ENCODE data around the gene SIL1. TPM values are rescaled to one million over a fixed set of nuclear protein-coding genes. Genes with fewer than 3 reads are reported as not detected.

The SIL1 gene
- total RNA-seq, 1 experiment from 2014 or later, result 10.7 TPM

DNA sequence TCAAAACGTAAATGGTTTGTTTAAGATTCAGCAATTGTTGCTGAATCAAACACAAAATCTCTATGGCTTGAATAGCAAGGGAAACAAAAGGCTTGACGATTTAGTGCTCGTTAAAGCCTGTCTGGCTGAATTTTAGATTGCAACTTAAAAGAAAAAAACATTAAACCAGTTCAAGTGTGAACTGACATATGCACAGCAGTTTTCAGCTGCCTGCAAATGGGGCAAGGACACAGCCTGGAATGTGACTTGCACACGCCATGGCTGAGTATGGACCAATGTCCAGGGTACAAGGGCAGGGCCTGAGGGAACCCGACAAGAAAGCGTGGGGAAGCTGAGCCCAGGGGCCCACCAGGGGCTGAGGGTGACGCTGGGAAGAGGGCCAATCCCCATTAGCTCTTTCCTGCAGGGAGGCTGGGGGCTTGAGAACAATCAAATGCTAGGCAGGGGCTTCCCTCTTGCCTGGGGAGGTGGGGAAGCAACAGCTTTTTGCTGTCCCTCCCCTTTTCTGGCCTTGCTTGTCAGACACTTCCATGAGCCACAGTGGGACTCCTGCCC is 233.4 kb downstream of the SIL1 start:
- ATAC-seq (no peak), DNase-seq (ENCODE audit: low spot score) (no peak)
- H3K4me1 Mint-ChIP-seq, result peaks cover 39% of the 10 kb centered on the region
- H3K27me3 Mint-ChIP-seq (ENCODE audit: low read depth), result no peaks in the 10 kb centered on the region
- H3K36me3 Mint-ChIP-seq, result no peaks in the 10 kb centered on the region
- no peak overlapping the region for H3K4me3 Mint-ChIP-seq
- ChIA-PET CTCF (interaction anchor here (1.0 to 2.8 kb wide), 2 partner anchors 8 to 32 kb away, joined by 3 to 13 read pairs; no protein-coding TSS in a partner anchor), POLR2A (no interaction called here)
- no peak overlapping the region for H3K27ac Mint-ChIP-seq
- TF ChIP-seq JAZF1 (CRISPR knock-in tag; IDR thresholded peaks at IDR 0.05), result no peak
- no peak for TF ChIP-seq CBFB (CRISPR knock-in tag; IDR thresholded peaks at IDR 0.05; ENCODE audit: low read depth)
- TF ChIP-seq AR (CRISPR knock-in tag; IDR thresholded peaks at IDR 0.05), result no peak
- TF ChIP-seq, protein P1, sequence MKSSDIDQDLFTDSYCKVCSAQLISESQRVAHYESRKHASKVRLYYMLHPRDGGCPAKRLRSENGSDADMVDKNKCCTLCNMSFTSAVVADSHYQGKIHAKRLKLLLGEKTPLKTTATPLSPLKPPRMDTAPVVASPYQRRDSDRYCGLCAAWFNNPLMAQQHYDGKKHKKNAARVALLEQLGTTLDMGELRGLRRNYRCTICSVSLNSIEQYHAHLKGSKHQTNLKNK (CRISPR knock-in tag; IDR thresholded peaks at IDR 0.05), result no peak
- no peak for TF ChIP-seq FOXP1 (CRISPR knock-in tag; IDR thresholded peaks at IDR 0.05; ENCODE audit: borderline replicate concordance)
- no peak for TF ChIP-seq E2F5 (CRISPR knock-in tag; IDR thresholded peaks at IDR 0.05)
- TF ChIP-seq CREB1 (CRISPR knock-in tag; IDR thresholded peaks at IDR 0.05), result no peak
- TF ChIP-seq ZNF512 (CRISPR knock-in tag; IDR thresholded peaks at IDR 0.05; ENCODE audit: borderline replicate concordance), result no peak
- TF ChIP-seq, protein P2, sequence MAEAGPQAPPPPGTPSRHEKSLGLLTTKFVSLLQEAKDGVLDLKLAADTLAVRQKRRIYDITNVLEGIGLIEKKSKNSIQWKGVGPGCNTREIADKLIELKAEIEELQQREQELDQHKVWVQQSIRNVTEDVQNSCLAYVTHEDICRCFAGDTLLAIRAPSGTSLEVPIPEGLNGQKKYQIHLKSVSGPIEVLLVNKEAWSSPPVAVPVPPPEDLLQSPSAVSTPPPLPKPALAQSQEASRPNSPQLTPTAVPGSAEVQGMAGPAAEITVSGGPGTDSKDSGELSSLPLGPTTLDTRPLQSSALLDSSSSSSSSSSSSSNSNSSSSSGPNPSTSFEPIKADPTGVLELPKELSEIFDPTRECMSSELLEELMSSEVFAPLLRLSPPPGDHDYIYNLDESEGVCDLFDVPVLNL (CRISPR knock-in tag; IDR thresholded peaks at IDR 0.05; ENCODE audit: borderline replicate concordance, low read depth), result no peak
- no peak for TF ChIP-seq ZNF121 (CRISPR knock-in tag; IDR thresholded peaks at IDR 0.05)
- TF ChIP-seq TCF7 (CRISPR knock-in tag; IDR thresholded peaks at IDR 0.05; ENCODE audit: low read depth), result no peak
- no peak for TF ChIP-seq TEAD1 (CRISPR knock-in tag; IDR thresholded peaks at IDR 0.05)
- TF ChIP-seq MAX (CRISPR knock-in tag; IDR thresholded peaks at IDR 0.05), result no peak
- H3K9me3 Mint-ChIP-seq, result no peaks in the 10 kb centered on the region

GRCh38 chr5:138963763-138964371 is 234.3 kb downstream of the SIL1 start:
- Mint-ChIP-seq H3K27me3 (ENCODE audit: low read depth) (no peaks in the 10 kb centered on the region), H3K27ac (no peak overlapping the region; the same call in 1 of the 2 replicates), H3K36me3 (no peaks in the 10 kb centered on the region), H3K4me1 (peaks cover 39% of the 10 kb centered on the region), H3K9me3 (no peaks in the 10 kb centered on the region), H3K4me3 (no peak overlapping the region)
- DNase-seq (ENCODE audit: low spot score) (no peak), ATAC-seq (peak; percentile 14; the same call in 1 of the 2 replicates)
- POLR2A ChIA-PET, result interaction anchor here (1.0 kb wide), 1 partner anchor 378 kb away, joined by 3 read pairs; no protein-coding TSS in a partner anchor
- CTCF ChIA-PET, result interaction anchor here (0.5 to 2.8 kb wide), 6 partner anchors 9 to 384 kb away, joined by 3 to 13 read pairs (median 4); no protein-coding TSS in a partner anchor
- TF ChIP-seq AR (CRISPR knock-in tag; IDR thresholded peaks at IDR 0.05) (no peak), E2F1 (CRISPR knock-in tag; IDR thresholded peaks at IDR 0.05) (no peak), MYBL2 (CRISPR knock-in tag; IDR thresholded peaks at IDR 0.05) (no peak), PRRX2 (CRISPR knock-in tag; IDR thresholded peaks at IDR 0.05) (no peak)
- TF ChIP-seq, protein P3, sequence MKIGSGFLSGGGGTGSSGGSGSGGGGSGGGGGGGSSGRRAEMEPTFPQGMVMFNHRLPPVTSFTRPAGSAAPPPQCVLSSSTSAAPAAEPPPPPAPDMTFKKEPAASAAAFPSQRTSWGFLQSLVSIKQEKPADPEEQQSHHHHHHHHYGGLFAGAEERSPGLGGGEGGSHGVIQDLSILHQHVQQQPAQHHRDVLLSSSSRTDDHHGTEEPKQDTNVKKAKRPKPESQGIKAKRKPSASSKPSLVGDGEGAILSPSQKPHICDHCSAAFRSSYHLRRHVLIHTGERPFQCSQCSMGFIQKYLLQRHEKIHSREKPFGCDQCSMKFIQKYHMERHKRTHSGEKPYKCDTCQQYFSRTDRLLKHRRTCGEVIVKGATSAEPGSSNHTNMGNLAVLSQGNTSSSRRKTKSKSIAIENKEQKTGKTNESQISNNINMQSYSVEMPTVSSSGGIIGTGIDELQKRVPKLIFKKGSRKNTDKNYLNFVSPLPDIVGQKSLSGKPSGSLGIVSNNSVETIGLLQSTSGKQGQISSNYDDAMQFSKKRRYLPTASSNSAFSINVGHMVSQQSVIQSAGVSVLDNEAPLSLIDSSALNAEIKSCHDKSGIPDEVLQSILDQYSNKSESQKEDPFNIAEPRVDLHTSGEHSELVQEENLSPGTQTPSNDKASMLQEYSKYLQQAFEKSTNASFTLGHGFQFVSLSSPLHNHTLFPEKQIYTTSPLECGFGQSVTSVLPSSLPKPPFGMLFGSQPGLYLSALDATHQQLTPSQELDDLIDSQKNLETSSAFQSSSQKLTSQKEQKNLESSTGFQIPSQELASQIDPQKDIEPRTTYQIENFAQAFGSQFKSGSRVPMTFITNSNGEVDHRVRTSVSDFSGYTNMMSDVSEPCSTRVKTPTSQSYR (CRISPR knock-in tag; IDR thresholded peaks at IDR 0.05), result no peak

Data from WTC11 (cell line).